Cardiac fibroblast (primary cell): Measurements from ENCODE around the gene DUSP8.

Experiments
- DNase-seq, 2 donors: peaks; one replicate each; pipeline versions ENCODE4 v3.0.0 to v3.0.0-alpha.2; 2010; ENCODE audit warnings: low read depth in 2 of 2
- H3K4me3 ChIP-seq, 2 donors: replicated peaks in 1 of 2; 1 replicate in 1 of 2; 2 replicates in 1 of 2; pipeline ENCODE4 v1.5.1; 2011; ENCODE audit warnings: low read depth in 2 of 2, low read length in 2 of 2, mild to moderate bottlenecking in 2 of 2, moderate library complexity in 1 of 2
- CTCF ChIP-seq: IDR thresholded peaks from one replicate; pipeline ENCODE4 v1.5.1; 2011; ENCODE audit warnings: low read depth, mild to moderate bottlenecking, low read length, inconsistent platforms

DUSP8 gene

GRCh38 chr11:1566381-1567051 is 5.6 kb downstream of the DUSP8 start:
- no peak for DNase-seq
- H3K4me3 ChIP-seq = no peak overlapping the region
- no peak for TF ChIP-seq CTCF

- no peak for TF ChIP-seq CTCF
- no peak for DNase-seq
Measured at GRCh38 chr11:1565904-1566247, 6.2 kb downstream of the DUSP8 start.

GRCh38 chr11:1565173-1565903 is 6.7 kb downstream of the DUSP8 start:
- no peak overlapping the region for H3K4me3 ChIP-seq
- DNase-seq = no peak
- no peak for TF ChIP-seq CTCF

More at GRCh38 chr11:1565904-1566247, 6.2 kb downstream of the DUSP8 start:
- no peak overlapping the region for H3K4me3 ChIP-seq

GRCh38 chr11:1564535-1565172 is 7.4 kb downstream of the DUSP8 start:
- no peak overlapping the region for H3K4me3 ChIP-seq
- DNase-seq = peak; percentile 63 to 83
- no peak for TF ChIP-seq CTCF

- H3K4me3 ChIP-seq = no peak overlapping the region
- no peak for DNase-seq
- TF ChIP-seq CTCF = no peak
Measured at GRCh38 chr11:1563697-1564534, 8.2 kb downstream of the DUSP8 start.

DNA sequence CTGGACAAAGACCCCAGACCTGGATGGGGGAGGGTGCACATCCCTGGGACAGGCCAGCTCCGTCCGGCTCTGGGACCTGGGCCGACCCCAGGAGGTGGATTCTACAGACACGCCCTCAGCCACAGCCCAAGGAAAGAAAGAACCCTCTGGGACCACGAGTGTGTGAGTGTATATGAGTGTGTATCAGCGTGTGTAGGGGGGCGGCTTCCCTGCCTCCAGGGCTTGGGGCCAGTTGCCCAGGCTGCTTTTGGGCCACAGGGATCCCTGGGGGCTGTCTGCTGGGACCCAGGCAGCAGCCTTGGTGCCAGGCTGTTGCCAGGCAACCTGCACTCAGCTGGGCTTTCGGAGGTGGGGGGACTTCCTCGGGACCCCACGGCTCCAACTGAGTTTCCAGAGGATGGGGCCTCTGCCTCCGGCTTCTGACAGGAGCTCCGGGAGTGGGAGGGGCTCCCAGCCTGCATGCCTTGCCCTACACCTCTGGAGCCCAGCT is 8.9 kb downstream of the DUSP8 start:
- no peak for TF ChIP-seq CTCF
- no peak overlapping the region for H3K4me3 ChIP-seq
- no peak for DNase-seq
